ENCODE results near the gene SH2D2A.

Gene SH2D2A

DNA sequence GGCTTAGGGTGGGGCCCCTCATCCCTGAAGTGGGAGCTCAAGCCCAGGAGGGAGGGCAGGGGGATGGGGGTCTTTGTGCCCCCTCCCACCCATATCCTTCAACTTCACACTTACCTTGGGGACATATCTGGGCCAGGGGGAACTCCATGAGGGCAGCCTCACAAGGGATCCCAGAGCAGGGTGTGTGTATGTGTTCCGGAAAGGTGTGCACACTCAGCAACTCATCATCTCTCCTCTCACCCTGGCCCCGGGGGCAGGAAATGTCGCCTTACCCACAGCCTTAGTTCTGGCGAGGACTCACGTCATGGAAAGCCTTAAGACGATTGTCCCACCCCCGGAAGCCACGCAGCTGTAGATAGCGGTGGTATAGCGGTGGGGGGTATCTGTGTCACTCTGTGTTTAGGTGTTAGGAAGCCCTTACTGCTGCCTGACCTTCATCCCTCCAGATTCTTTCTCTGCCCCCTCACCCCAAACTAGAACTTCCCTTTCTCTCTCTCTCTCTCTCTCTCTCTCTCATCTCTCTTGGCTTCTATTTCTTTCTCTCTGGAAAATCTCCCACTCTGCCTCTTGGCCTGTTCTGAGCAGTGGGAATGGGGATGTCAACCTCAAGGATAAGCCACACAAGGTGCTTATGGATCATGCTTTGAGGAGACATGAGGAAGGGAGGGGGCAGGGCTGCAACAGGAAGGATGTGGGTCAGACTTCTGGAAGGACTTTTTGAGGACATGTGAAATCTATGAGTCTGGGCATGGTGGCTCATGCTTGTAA, at the start of gene SH2D2A:
TSS of gene SH2D2A (minus strand) at position 288 of the 768 bp plus-strand sequence. CDS start at position 148, 140 bp downstream.
- DNase-seq: peak; percentile 90

DNA sequence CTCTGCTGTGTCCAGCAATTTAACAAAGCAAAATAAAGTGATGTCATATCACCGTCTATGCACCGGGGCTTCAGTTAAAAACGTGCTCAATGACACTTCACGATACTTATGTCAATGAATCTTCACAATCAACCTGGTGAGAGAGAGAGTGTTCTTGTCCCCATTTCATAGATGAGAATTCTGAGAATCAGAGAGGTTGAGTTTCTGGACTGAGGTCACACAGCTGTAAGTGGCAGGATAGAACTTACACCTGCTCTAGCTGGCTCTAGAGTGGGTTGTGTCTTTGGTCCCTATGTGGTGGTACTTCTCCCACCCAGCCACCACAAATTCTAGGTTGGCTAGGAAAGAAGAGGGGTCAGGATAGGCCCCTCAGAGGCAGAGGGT, 49.2 kb upstream of the SH2D2A start:
- DNase-seq: no peak

- no peak for DNase-seq
Measured at GRCh38 chr1:156865258-156865657, 48.6 kb upstream of the SH2D2A start.

DNA sequence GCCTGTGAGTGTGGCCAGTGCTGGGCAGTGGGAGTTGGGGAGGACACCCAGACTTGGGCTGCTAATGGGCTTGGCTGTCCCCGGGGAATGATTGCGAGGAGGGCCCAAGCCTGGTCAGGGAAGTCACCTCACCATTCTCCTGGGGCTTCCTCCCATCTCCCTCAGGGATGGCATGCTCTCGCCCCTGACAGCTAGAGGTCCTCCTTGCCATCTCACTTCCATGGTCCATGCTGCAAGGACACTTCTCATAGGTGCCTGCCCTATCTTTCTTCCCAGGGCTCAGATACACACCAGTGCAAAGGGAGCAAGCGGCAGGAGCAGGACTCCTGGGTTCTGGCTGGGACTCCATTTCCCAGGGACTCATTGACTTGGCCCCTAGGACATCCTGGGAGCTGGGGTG, 48.1 kb upstream of the SH2D2A start:
- DNase-seq: no peak

- no peak for DNase-seq
Measured at GRCh38 chr1:156863631-156864030, 47.0 kb upstream of the SH2D2A start.

DNA sequence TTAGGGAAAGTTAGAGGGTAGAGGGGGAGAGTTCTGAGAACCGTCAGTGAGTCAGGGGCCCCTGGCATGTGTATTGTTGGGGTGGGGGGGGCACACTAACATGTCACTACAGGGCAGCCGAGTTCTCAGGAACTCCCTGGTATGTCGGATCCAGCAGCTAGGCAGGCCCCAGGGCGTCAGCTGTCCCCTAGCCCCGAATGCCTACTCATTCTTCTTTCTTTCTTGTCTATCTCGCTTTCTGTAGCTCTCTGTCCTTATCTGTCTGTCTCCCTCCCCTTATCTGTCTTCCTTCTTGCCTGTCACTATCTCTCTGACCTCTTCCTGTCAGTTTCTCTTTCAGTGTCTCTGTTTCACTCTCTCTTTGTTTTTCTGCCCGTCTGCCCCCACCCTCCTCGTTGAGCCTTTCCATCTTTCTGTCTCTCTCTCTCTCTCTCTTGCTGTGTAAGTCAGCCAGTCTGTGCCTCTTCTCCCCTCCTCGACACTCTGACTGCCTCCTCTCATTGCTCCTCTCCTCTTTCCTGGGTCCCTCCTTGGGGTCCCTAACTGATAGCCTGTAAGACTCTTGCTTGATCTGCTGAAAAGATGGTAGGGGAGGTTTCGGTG, 46.5 kb upstream of the SH2D2A start:
- no peak for DNase-seq

DNA sequence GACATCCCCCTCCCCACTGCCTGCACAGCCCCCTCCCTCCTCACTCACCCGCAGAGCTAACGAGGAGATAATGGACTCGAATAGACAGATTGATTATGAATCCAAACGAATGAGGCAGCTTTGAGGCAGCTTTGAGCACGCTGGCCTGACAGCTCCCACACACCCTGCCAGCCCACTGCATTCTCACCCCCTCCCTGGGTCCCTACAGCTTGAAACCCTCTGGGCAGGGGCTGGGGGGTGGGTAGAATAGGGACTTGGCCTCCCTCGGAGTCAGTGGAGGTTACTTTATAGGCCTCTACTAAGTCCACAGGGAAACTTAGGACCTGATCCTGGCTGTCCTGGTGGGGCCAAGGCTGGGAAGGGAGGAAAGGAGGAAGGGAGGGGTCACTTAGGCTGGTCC, 45.9 kb upstream of the SH2D2A start:
- no peak for DNase-seq

DNA sequence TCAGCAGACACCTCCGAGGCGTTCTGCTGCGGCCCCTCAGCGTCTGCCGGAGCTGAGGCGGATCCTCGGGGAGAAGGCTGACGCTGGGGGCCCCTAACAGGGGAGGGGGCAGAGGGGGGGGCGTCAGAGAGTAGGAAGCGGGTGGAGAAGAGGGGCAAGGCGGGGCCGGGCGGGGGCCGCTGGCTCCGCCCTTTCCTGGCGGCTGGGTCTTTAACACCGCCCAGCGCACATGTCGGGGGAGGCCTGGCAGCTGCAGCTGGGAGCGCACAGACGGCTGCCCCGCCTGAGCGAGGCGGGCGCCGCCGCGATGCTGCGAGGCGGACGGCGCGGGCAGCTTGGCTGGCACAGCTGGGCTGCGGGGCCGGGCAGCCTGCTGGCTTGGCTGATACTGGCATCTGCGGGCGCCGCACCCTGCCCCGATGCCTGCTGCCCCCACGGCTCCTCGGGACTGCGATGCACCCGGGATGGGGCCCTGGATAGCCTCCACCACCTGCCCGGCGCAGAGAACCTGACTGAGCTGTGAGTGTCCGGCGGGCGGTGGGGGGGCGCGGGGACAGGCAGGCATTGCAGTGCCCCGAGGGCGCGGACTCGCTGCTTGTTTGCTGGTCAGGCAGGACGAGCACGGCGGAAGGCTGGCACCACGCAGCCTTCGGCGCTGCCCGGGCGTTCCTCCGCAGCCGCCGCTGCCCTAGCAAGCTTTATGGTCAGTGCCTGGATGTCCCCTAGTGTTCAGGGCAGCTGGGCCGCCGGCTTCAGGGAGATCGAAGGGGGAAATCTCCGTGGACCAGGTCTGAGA, 44.2 kb upstream of the SH2D2A start, which contains the start of gene NTRK1:
TSS of gene NTRK1 (plus strand) at position 238 of the 796 bp plus-strand sequence. CDS start at position 308, 70 bp downstream.
- DNase-seq: peak; percentile 42

DNA sequence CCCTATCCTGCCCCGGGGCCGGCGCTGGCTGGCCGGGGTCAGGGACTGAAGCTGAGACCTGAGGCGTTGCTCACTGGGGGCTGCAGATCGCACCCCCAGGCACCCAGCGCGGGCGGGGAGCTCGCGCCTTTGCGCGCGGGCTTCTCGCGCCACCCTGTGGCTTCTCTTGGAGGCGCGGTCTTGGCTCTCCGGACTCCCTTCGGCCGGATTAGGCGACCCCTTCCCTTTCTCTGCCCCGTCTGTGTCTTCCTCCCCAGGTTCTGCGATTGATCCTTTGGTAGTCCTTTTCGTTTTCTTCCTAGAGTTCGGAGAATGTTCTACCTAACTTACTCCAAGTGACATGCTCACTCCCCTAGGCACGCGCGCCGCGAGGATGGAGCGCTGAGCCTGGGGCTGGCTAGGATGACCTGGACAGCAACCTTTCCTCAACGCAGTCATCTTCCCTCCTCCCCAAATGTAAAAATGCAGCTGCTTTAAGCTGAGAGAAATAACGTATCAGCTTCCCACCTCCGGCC, 43.5 kb upstream of the SH2D2A start:
- peak; percentile 49 for DNase-seq

GRCh38 chr1:156859523-156860112, 43.0 kb upstream of the SH2D2A start:
- peak; percentile 15 for DNase-seq

- no peak for DNase-seq
Measured at GRCh38 chr1:156858959-156859522, 42.4 kb upstream of the SH2D2A start, which contains the start of gene INSRR. TSS of gene INSRR (minus strand) at chr1:156859117. CDS start at chr1:156858621, 496 bp downstream.

GRCh38 chr1:156858555-156858956, 41.9 kb upstream of the SH2D2A start:
- DNase-seq: no peak

DNA sequence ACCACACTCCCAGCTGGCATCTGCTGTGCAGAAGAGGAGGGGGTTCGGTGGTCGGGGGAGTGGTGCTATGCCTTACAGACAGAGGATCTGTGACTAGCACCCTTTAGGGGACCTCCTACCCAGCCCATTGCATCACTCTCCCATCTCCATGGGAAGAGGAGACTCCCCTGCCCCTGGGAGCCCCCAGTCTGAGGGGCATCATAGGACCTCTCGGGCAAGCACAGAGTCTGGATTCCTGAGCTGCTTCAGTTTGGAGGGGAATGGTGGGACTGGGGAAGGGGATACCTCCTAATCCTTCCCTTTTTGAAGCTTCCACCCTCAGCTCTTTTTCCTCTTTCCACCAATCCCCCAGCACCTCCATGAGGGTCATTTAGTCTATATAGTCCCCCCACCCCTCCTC, 40.9 kb upstream of the SH2D2A start:
- DNase-seq: no peak

GRCh38 chr1:156856282-156856785, 39.7 kb upstream of the SH2D2A start:
- DNase-seq: no peak

DNA sequence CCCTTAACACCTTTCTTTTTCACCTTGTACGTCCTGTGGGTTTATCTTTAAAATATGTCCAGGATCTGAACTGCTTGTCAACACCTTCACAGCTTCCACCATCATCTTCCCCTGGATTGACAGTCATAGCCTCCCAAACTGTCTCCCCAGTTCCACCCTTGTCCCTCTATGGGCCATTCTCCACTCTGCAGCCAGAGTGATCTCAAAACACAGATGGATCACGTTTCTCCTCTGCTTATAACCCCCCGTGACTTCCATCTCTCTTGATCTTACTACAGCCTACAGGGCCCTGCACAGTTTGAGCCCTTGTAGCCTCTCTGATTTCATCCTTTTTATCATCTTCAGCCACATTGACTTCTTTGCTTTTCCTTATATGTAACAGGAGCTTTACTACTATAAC, 38.0 kb upstream of the SH2D2A start:
- no peak for DNase-seq

DNA sequence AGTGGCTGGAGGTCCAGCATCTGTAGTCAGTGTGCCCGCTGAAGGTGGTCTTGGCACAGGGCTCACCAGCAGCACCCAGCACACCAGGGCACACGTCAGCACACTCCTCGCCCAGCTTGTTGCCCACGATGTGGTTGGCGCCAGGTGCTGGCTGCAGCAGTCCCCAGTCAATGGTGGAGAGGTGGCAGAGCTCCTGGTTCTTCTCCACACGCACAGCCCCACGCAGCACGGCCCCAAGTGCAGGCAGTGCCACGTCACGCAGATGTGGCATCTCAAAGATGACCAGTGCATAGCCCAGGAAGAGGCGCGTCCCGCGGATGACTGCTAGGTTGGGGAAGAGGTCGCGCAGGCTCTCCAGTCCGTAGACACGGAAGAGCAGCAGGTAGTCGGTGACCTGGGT, 37.1 kb upstream of the SH2D2A start:
- DNase-seq: no peak

- DNase-seq: no peak
Measured at GRCh38 chr1:156852418-156852874, 35.8 kb upstream of the SH2D2A start.

- DNase-seq: no peak
Measured at GRCh38 chr1:156851779-156852417, 35.2 kb upstream of the SH2D2A start.

DNA sequence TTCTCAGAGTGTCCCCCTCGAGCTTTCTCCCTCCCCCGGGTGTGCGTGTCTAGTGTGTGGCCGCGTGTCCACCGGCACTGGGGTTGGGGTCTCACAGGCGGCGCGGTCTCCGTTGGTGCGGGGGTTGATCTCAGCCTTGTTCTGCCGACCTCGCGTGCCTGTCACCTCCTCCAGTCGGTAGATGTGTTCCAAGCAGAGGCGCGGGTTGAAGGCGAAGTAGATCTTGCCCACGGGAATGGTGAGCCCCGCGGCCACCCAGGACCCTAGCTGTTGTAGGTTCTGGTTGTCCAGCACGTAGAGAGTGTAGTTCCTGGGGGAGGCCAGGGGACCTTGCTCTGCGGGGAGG, 32.5 kb upstream of the SH2D2A start:
- no peak for DNase-seq

GRCh38 chr1:156848461-156849150, 32.0 kb upstream of the SH2D2A start:
- DNase-seq: peak; percentile 69
